ENCODE data around the gene EFNA5.

DNA sequence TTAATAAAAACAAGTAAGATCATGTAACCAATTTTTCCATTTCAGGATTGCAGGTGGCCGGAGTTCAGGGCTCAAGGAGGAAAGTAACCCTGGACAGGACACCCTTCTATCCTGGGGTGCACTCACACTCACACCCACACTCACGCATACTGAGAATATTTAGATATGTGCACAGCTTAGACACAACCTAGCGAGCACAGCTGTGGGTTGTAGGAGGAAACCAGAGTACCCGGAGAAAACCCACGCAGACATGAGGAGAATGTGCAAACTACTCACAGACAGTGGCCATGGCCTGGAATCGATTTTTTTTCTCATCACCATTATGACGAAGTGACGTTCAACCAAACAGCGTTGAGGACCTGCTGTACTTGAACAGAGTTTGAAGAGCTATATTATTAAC is 4.5 kb upstream of the EFNA5 start:
- no peak for TF ChIP-seq GATA2 (IDR thresholded peaks at IDR 0.05; ENCODE audit: low read depth, low read length)
- TF ChIP-seq GATA3 (IDR thresholded peaks at IDR 0.05; ENCODE audit: low read depth, low read length), result no peak

Data from SH-SY5Y (cell line).